GM12878 (cell line): ENCODE results near the gene ARL6IP5. TPM values are rescaled to one million over a fixed set of nuclear protein-coding genes. Genes with fewer than 3 reads are reported as not detected.

ENCODE experiments used
- ATF7 ChIP-seq: fragments of 450-650 bp; IDR thresholded peaks from 2 replicates; pipeline ENCODE4 v1.6.1; 2016; ENCODE audit warnings: low read depth, mild to moderate bottlenecking
- CHD2 ChIP-seq: IDR thresholded peaks from 2 replicates; pipeline ENCODE4 v1.6.1; 2011; ENCODE audit warnings: low read depth, low read length, improper control_type of control experiment, borderline replicate concordance
- CUX1 ChIP-seq: IDR thresholded peaks from 2 replicates; pipeline ENCODE4 v1.6.1; 2012; ENCODE audit warnings: improper control_type of control experiment, low read depth, low read length; ENCODE audit not compliant: insufficient replicate concordance
- DPF2 ChIP-seq: fragments of 450-650 bp; IDR thresholded peaks from 2 replicates; pipeline ENCODE4 v1.6.1; 2017; ENCODE audit warnings: mild to moderate bottlenecking
- KLF5 ChIP-seq: fragments of 450-650 bp; IDR thresholded peaks from 2 replicates; pipeline ENCODE4 v1.6.1; 2014; ENCODE audit warnings: mild to moderate bottlenecking; ENCODE audit not compliant: partially characterized antibody
- MTA2 ChIP-seq: fragments of 450-650 bp; IDR thresholded peaks from 2 replicates; pipeline ENCODE4 v1.6.1; 2016; ENCODE audit warnings: low read depth, mild to moderate bottlenecking, moderate library complexity
- NBN ChIP-seq: fragments of 450-650 bp; IDR thresholded peaks from 2 replicates; pipeline ENCODE4 v1.6.1; 2016
- POLR2A ChIP-seq: IDR thresholded peaks from 2 replicates; pipeline ENCODE4 v1.6.1; 2011; ENCODE audit warnings: low read depth, mild to moderate bottlenecking, low read length
- POU2F2 ChIP-seq: IDR thresholded peaks from 3 replicates; pipeline ENCODE4 v1.6.1; 2011; ENCODE audit warnings: low read depth, mild to moderate bottlenecking, low read length, borderline replicate concordance
- RAD51 ChIP-seq: fragments of 450-650 bp; IDR thresholded peaks from 2 replicates; pipeline ENCODE4 v1.6.1; 2016; ENCODE audit warnings: moderate library complexity, mild to moderate bottlenecking, inconsistent platforms
- TARDBP ChIP-seq: IDR thresholded peaks from 2 replicates; pipeline ENCODE4 v1.6.1; 2016; ENCODE audit warnings: borderline replicate concordance
- TCF3 ChIP-seq: IDR thresholded peaks from 2 replicates; pipeline ENCODE4 v1.6.1; 2012; ENCODE audit warnings: low read depth, mild to moderate bottlenecking, low read length, borderline replicate concordance; ENCODE audit not compliant: insufficient read depth
- ZNF592 ChIP-seq: fragments of 450-650 bp; IDR thresholded peaks from 2 replicates; pipeline ENCODE4 v1.6.1; 2017; ENCODE audit warnings: mild to moderate bottlenecking, moderate library complexity
- ZNF687 ChIP-seq: fragments of 450-650 bp; IDR thresholded peaks from 2 replicates; pipeline ENCODE4 v1.6.1; 2017; ENCODE audit warnings: mild to moderate bottlenecking, moderate library complexity
- polyA plus RNA-seq, 11 experiments: library from polyadenylated mRNA; depleted of rRNA in 4 of 11; unstranded in 6 of 11; stranded (reverse) in 5 of 11; fragments of >200 nt; fragmentation: Nextera tagmentation in 4 of 11; fragmentation: Illumina TruSeq in 1 of 11; extraction: Ambion mirVana in 4 of 11; extraction: Trizol in 1 of 11; gene quantifications; 1 replicate in 1 of 11; 2 replicates in 10 of 11; pipeline versions ENCODE4 v1.2.1 to v1.2.3, GENCODE V29; 2011 to 2016; ENCODE audit warnings: inconsistent platforms in 2 of 11, missing spikeins in 2 of 11, low read depth in 1 of 11
- total RNA-seq, 4 experiments: library from RNA; depleted of rRNA in 3 of 4; stranded (reverse); fragments of >200 nt in 3 of 4; fragmentation: Illumina TruSeq in 1 of 4; extraction: Trizol in 1 of 4; gene quantifications; 2 replicates each; pipeline versions ENCODE4 v1.2.1 to v1.2.3, GENCODE V29; 2013 to 2021

ARL6IP5 gene
- total and polyA plus RNA-seq, 10 of the 15 experiments (the other 5 are each of a cell fraction or from before 2014, with no cell fraction given) = 78.2 to 310 (median 148) TPM

GRCh38 chr3:69084326-69085167 lies at the start of gene ARL6IP5 (continued):
- TF ChIP-seq TCF3 = 0 out of 2 replicates have a peak, but pooled peaks have one; percentile 6
- peak; percentile 59 for TF ChIP-seq POLR2A
- peak; percentile 94 for TF ChIP-seq NBN
- peak; percentile 66; the same call in 1 of the 2 replicates for TF ChIP-seq ATF7
- peak; percentile 31; the same call in 1 of the 2 replicates for TF ChIP-seq TARDBP
- no peak for TF ChIP-seq KLF5
- peak; percentile 78 for TF ChIP-seq CUX1
- peak; percentile 57; the same call in 1 of the 3 replicates for TF ChIP-seq POU2F2
- TF ChIP-seq RAD51 = 0 out of 2 replicates have a peak, but pooled peaks have one; percentile 29
- peak; percentile 63 for TF ChIP-seq DPF2
- TF ChIP-seq ZNF592 = no peak
- TF ChIP-seq MTA2 = peak; percentile 67
- TF ChIP-seq ZNF687 = peak; percentile 39; the same call in 1 of the 2 replicates
- TF ChIP-seq CHD2 = 0 out of 2 replicates have a peak, but pooled peaks have one; percentile 37
